ENCODE data around the gene SDCBP2.
"Not testable (repeated sequence)": the region's sequence is repeated elsewhere in the genome, so short reads cannot be mapped to it uniquely, and the experiment has no call there.

Gene SDCBP2

GRCh38 chr20:1345030-1345755 lies 16.3 kb upstream of the SDCBP2 start:
- no peak overlapping the region for H2BK12ac ChIP-seq (ENCODE audit: low read length)
- H2BK5ac ChIP-seq (ENCODE audit: low read length) = no peak overlapping the region
- no CpG with 5 or more reads among the region's 4 CpGs for WGBS, 2 donors (ENCODE audit: extremely low coverage in 2 of 2, insufficient read length in 2 of 2, insufficient replicate concordance in 1 of 2)
- H4K8ac ChIP-seq (ENCODE audit: low read depth, low read length) = no peak overlapping the region
- no peaks in the 10 kb centered on the region for H3K27me3 ChIP-seq (ENCODE audit: control insufficient read depth in 3 of 3, insufficient read depth in 3 of 3, low read depth in 1 of 3, low read length in 3 of 3)
- no peak overlapping the region for H2BK120ac ChIP-seq (ENCODE audit: low read depth, low read length)
- no peak overlapping the region for H3K4me3 ChIP-seq (ENCODE audit: low read length in 2 of 2)
- no peak overlapping the region for H4K91ac ChIP-seq (ENCODE audit: low read depth, low read length, poor library complexity)
- peaks cover 0 to 3% of the 10 kb centered on the region in 2 donors for H3K9me3 ChIP-seq (replicated peaks in 1 of 2; ENCODE audit: control insufficient read depth in 2 of 2, insufficient read depth in 1 of 2, low read depth in 1 of 2, low read length in 2 of 2)
- H3K4me2 ChIP-seq (ENCODE audit: insufficient read depth, low read length, poor library complexity, severe bottlenecking) = no peak overlapping the region
- no peak overlapping the region for H2AFZ ChIP-seq (ENCODE audit: low read length)
- H3K27ac ChIP-seq (replicated peaks; ENCODE audit: low read length) = no peak overlapping the region
- no peak overlapping the region for H3K14ac ChIP-seq (ENCODE audit: low read length)
- H3K4me1 ChIP-seq (ENCODE audit: control insufficient read depth in 2 of 2, insufficient read depth in 1 of 2, low read depth in 1 of 2, low read length in 2 of 2) = no peaks in the 10 kb centered on the region
- H2BK15ac ChIP-seq (ENCODE audit: low read length) = no peak overlapping the region
- H3K18ac ChIP-seq (ENCODE audit: low read length) = no peak overlapping the region
- H3K36me3 ChIP-seq (replicated peaks in 1 of 2; ENCODE audit: control insufficient read depth in 2 of 2, insufficient read depth in 2 of 2, low read length in 2 of 2) = peaks cover 0 to 3% of the 10 kb centered on the region in 2 donors
- no peak overlapping the region for H3K23ac ChIP-seq (ENCODE audit: low read depth, low read length, poor library complexity)
- H2AK5ac ChIP-seq (ENCODE audit: low read depth, low read length) = no peak overlapping the region
- DNase-seq (ENCODE audit: low spot score) = no peak
- no peak overlapping the region for H3K4ac ChIP-seq (ENCODE audit: low read length)
- H3K9ac ChIP-seq (ENCODE audit: low read depth, low read length, poor library complexity) = no peak overlapping the region
- peaks cover 7% of the 10 kb centered on the region for H3K79me1 ChIP-seq (ENCODE audit: low read depth, low read length)

GRCh38 chr20:1343446-1344124 lies 14.6 kb upstream of the SDCBP2 start:
- not testable (repeated sequence) for H3K23ac ChIP-seq (ENCODE audit: low read depth, low read length, poor library complexity)

GRCh38 chr20:1341561-1342265 lies 12.8 kb upstream of the SDCBP2 start:
- Histone ChIP-seq H4K8ac (ENCODE audit: low read depth, low read length) (no peak overlapping the region), H3K14ac (ENCODE audit: low read length) (no peak overlapping the region), H3K4me1 (ENCODE audit: control insufficient read depth in 2 of 2, insufficient read depth in 1 of 2, low read depth in 1 of 2, low read length in 2 of 2) (peaks cover 0 to 2% of the 10 kb centered on the region in 2 donors), H2BK15ac (ENCODE audit: low read length) (no peak overlapping the region), H3K23ac (ENCODE audit: low read depth, low read length, poor library complexity) (no peak overlapping the region), H2BK120ac (ENCODE audit: low read depth, low read length) (no peak overlapping the region), H2BK12ac (ENCODE audit: low read length) (no peak overlapping the region), H2BK5ac (ENCODE audit: low read length) (no peak overlapping the region), H3K9ac (ENCODE audit: low read depth, low read length, poor library complexity) (no peak overlapping the region), H3K36me3 (replicated peaks in 1 of 2; ENCODE audit: control insufficient read depth in 2 of 2, insufficient read depth in 2 of 2, low read length in 2 of 2) (peaks cover 0 to 3% of the 10 kb centered on the region in 2 donors), H3K4me3 (ENCODE audit: low read length in 2 of 2) (no peak overlapping the region), H4K91ac (ENCODE audit: low read depth, low read length, poor library complexity) (peak overlapping the region; percentile 38), H3K27ac (replicated peaks; ENCODE audit: low read length) (no peak overlapping the region), H3K79me1 (ENCODE audit: low read depth, low read length) (peaks cover 7% of the 10 kb centered on the region), H3K4ac (ENCODE audit: low read length) (no peak overlapping the region), H3K4me2 (ENCODE audit: insufficient read depth, low read length, poor library complexity, severe bottlenecking) (no peak overlapping the region), H3K18ac (ENCODE audit: low read length) (no peak overlapping the region), H3K27me3 (ENCODE audit: control insufficient read depth in 3 of 3, insufficient read depth in 3 of 3, low read depth in 1 of 3, low read length in 3 of 3) (no peaks in the 10 kb centered on the region), H3K9me3 (replicated peaks in 1 of 2; ENCODE audit: control insufficient read depth in 2 of 2, insufficient read depth in 1 of 2, low read depth in 1 of 2, low read length in 2 of 2) (peaks cover 0 to 3% of the 10 kb centered on the region in 2 donors), H2AFZ (ENCODE audit: low read length) (no peak overlapping the region), H2AK5ac (ENCODE audit: low read depth, low read length) (no peak overlapping the region)
- WGBS, 2 donors (ENCODE audit: extremely low coverage in 2 of 2, insufficient read length in 2 of 2, insufficient replicate concordance in 1 of 2) = no CpG with 5 or more reads among the region's 5 CpGs
- no peak for DNase-seq (ENCODE audit: low spot score)

More at GRCh38 chr20:1343446-1344124, 14.6 kb upstream of the SDCBP2 start:
- H3K9me3 ChIP-seq (replicated peaks in 1 of 2; ENCODE audit: control insufficient read depth in 2 of 2, insufficient read depth in 1 of 2, low read depth in 1 of 2, low read length in 2 of 2); H2AFZ ChIP-seq (ENCODE audit: low read length); H3K27me3 ChIP-seq (ENCODE audit: control insufficient read depth in 3 of 3, insufficient read depth in 3 of 3, low read depth in 1 of 3, low read length in 3 of 3); H4K8ac ChIP-seq (ENCODE audit: low read depth, low read length); H2BK15ac ChIP-seq (ENCODE audit: low read length); H2BK120ac ChIP-seq (ENCODE audit: low read depth, low read length); H2BK12ac ChIP-seq (ENCODE audit: low read length); H3K4ac ChIP-seq (ENCODE audit: low read length); H3K79me1 ChIP-seq (ENCODE audit: low read depth, low read length); H3K27ac ChIP-seq (replicated peaks; ENCODE audit: low read length); H3K4me2 ChIP-seq (ENCODE audit: insufficient read depth, low read length, poor library complexity, severe bottlenecking); H4K91ac ChIP-seq (ENCODE audit: low read depth, low read length, poor library complexity); H2AK5ac ChIP-seq (ENCODE audit: low read depth, low read length); H3K9ac ChIP-seq (ENCODE audit: low read depth, low read length, poor library complexity); H3K36me3 ChIP-seq (replicated peaks in 1 of 2; ENCODE audit: control insufficient read depth in 2 of 2, insufficient read depth in 2 of 2, low read length in 2 of 2); H2BK5ac ChIP-seq (ENCODE audit: low read length); H3K4me1 ChIP-seq (ENCODE audit: control insufficient read depth in 2 of 2, insufficient read depth in 1 of 2, low read depth in 1 of 2, low read length in 2 of 2); H3K4me3 ChIP-seq (ENCODE audit: low read length in 2 of 2); DNase-seq (ENCODE audit: low spot score); H3K18ac ChIP-seq (ENCODE audit: low read length); H3K14ac ChIP-seq (ENCODE audit: low read length): not testable (repeated sequence)
- WGBS, 2 donors (ENCODE audit: extremely low coverage in 2 of 2, insufficient read length in 2 of 2, insufficient replicate concordance in 1 of 2) = no CpG with 5 or more reads among the region's 8 CpGs

- no peak overlapping the region for H3K18ac ChIP-seq (ENCODE audit: low read length)
- no peak overlapping the region for H3K14ac ChIP-seq (ENCODE audit: low read length)
- H3K4me1 ChIP-seq (ENCODE audit: control insufficient read depth in 2 of 2, insufficient read depth in 1 of 2, low read depth in 1 of 2, low read length in 2 of 2) = peaks cover 0 to 6% of the 10 kb centered on the region in 2 donors
- no peak overlapping the region for H2BK12ac ChIP-seq (ENCODE audit: low read length)
- H3K9me3 ChIP-seq (replicated peaks in 1 of 2; ENCODE audit: control insufficient read depth in 2 of 2, insufficient read depth in 1 of 2, low read depth in 1 of 2, low read length in 2 of 2) = no peaks in the 10 kb centered on the region
- no peak overlapping the region for H3K4me3 ChIP-seq (ENCODE audit: low read length in 2 of 2)
- H3K23ac ChIP-seq (ENCODE audit: low read depth, low read length, poor library complexity) = peak overlapping the region; percentile 34
- DNase-seq (ENCODE audit: low spot score) = no peak
- H2BK120ac ChIP-seq (ENCODE audit: low read depth, low read length) = no peak overlapping the region
- H2AK5ac ChIP-seq (ENCODE audit: low read depth, low read length) = no peak overlapping the region
- H2AFZ ChIP-seq (ENCODE audit: low read length) = no peak overlapping the region
- H2BK5ac ChIP-seq (ENCODE audit: low read length) = no peak overlapping the region
- H3K4ac ChIP-seq (ENCODE audit: low read length) = no peak overlapping the region
- no peak overlapping the region for H4K8ac ChIP-seq (ENCODE audit: low read depth, low read length)
- H2BK15ac ChIP-seq (ENCODE audit: low read length) = no peak overlapping the region
- no CpG with 5 or more reads among the region's 4 CpGs for WGBS, 2 donors (ENCODE audit: extremely low coverage in 2 of 2, insufficient read length in 2 of 2, insufficient replicate concordance in 1 of 2)
- no peak overlapping the region for H3K9ac ChIP-seq (ENCODE audit: low read depth, low read length, poor library complexity)
- peaks cover 4% of the 10 kb centered on the region for H3K79me1 ChIP-seq (ENCODE audit: low read depth, low read length)
- H3K36me3 ChIP-seq (replicated peaks in 1 of 2; ENCODE audit: control insufficient read depth in 2 of 2, insufficient read depth in 2 of 2, low read length in 2 of 2) = peaks cover 0 to 4% of the 10 kb centered on the region in 2 donors
- H4K91ac ChIP-seq (ENCODE audit: low read depth, low read length, poor library complexity) = no peak overlapping the region
- no peak overlapping the region for H3K27ac ChIP-seq (replicated peaks; ENCODE audit: low read length)
- no peak overlapping the region for H3K4me2 ChIP-seq (ENCODE audit: insufficient read depth, low read length, poor library complexity, severe bottlenecking)
- no peaks in the 10 kb centered on the region for H3K27me3 ChIP-seq (ENCODE audit: control insufficient read depth in 3 of 3, insufficient read depth in 3 of 3, low read depth in 1 of 3, low read length in 3 of 3)
These were observed 9.9 kb upstream of the SDCBP2 start for GRCh38 chr20:1338801-1339200.

Data from neuronal stem cell (in vitro differentiated cells).